ENCODE results near the gene EFHC1. TPM values are rescaled to one million over a fixed set of nuclear protein-coding genes. Genes with fewer than 3 reads are reported as not detected.

Gene EFHC1
- total RNA-seq, 1 experiment from 2014 or later, result 15.5 TPM

- TF ChIP-seq AR (CRISPR knock-in tag; IDR thresholded peaks at IDR 0.05), result no peak
- TF ChIP-seq ZNF263 (CRISPR knock-in tag; IDR thresholded peaks at IDR 0.05; ENCODE audit: low read depth), result no peak
- TF ChIP-seq SOX15 (CRISPR knock-in tag; IDR thresholded peaks at IDR 0.05), result no peak
- TF ChIP-seq NFYB (CRISPR knock-in tag; conservative IDR thresholded peaks at IDR 0.05; ENCODE audit: low read depth), result no peak
- TF ChIP-seq CBFB (CRISPR knock-in tag; IDR thresholded peaks at IDR 0.05; ENCODE audit: low read depth), result no peak
Measured at GRCh38 chr6:52513464-52513863, 93.3 kb downstream of the EFHC1 start (continued).

GRCh38 chr6:52513896-52514295 lies 93.8 kb downstream of the EFHC1 start:
- Mint-ChIP-seq H3K27me3 (ENCODE audit: low read depth) (no peaks in the 10 kb centered on the region), H3K27ac (0 out of 2 replicates have a peak overlapping the region, but pooled peaks have one; percentile 53), H3K4me3 (no peak overlapping the region), H3K36me3 (peaks cover 31% of the 10 kb centered on the region), H3K9me3 (no peaks in the 10 kb centered on the region), H3K4me1 (peaks cover 65% of the 10 kb centered on the region)
- TF ChIP-seq ATF6 (CRISPR knock-in tag; IDR thresholded peaks at IDR 0.05) (no peak), SP1 (CRISPR knock-in tag; conservative IDR thresholded peaks at IDR 0.05) (no peak), ESRRA (CRISPR knock-in tag; IDR thresholded peaks at IDR 0.05; ENCODE audit: borderline replicate concordance) (no peak), ATF1 (CRISPR knock-in tag; IDR thresholded peaks at IDR 0.05) (no peak), CBFB (CRISPR knock-in tag; IDR thresholded peaks at IDR 0.05; ENCODE audit: low read depth) (no peak), ZNF219 (CRISPR knock-in tag; IDR thresholded peaks at IDR 0.05; ENCODE audit: borderline replicate concordance) (no peak), JUN (CRISPR knock-in tag; IDR thresholded peaks at IDR 0.05) (no peak), ZNF416 (CRISPR knock-in tag; IDR thresholded peaks at IDR 0.05) (no peak), AR (CRISPR knock-in tag; IDR thresholded peaks at IDR 0.05) (no peak)
- TF ChIP-seq, protein P1, sequence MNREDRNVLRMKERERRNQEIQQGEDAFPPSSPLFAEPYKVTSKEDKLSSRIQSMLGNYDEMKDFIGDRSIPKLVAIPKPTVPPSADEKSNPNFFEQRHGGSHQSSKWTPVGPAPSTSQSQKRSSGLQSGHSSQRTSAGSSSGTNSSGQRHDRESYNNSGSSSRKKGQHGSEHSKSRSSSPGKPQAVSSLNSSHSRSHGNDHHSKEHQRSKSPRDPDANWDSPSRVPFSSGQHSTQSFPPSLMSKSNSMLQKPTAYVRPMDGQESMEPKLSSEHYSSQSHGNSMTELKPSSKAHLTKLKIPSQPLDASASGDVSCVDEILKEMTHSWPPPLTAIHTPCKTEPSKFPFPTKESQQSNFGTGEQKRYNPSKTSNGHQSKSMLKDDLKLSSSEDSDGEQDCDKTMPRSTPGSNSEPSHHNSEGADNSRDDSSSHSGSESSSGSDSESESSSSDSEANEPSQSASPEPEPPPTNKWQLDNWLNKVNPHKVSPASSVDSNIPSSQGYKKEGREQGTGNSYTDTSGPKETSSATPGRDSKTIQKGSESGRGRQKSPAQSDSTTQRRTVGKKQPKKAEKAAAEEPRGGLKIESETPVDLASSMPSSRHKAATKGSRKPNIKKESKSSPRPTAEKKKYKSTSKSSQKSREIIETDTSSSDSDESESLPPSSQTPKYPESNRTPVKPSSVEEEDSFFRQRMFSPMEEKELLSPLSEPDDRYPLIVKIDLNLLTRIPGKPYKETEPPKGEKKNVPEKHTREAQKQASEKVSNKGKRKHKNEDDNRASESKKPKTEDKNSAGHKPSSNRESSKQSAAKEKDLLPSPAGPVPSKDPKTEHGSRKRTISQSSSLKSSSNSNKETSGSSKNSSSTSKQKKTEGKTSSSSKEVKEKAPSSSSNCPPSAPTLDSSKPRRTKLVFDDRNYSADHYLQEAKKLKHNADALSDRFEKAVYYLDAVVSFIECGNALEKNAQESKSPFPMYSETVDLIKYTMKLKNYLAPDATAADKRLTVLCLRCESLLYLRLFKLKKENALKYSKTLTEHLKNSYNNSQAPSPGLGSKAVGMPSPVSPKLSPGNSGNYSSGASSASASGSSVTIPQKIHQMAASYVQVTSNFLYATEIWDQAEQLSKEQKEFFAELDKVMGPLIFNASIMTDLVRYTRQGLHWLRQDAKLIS (CRISPR knock-in tag; IDR thresholded peaks at IDR 0.05; ENCODE audit: borderline replicate concordance), result no peak
- TF ChIP-seq, protein P2, sequence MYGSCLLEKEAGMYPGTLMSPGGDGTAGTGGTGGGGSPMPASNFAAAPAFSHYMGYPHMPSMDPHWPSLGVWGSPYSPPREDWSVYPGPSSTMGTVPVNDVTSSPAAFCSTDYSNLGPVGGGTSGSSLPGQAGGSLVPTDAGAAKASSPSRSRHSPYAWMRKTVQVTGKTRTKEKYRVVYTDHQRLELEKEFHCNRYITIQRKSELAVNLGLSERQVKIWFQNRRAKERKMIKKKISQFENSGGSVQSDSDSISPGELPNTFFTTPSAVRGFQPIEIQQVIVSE (CRISPR knock-in tag; IDR thresholded peaks at IDR 0.05; ENCODE audit: borderline replicate concordance), result no peak
- no peak for ATAC-seq
- no peak for DNase-seq (ENCODE audit: low spot score)
- POLR2A ChIA-PET, result no interaction called here
- CTCF ChIA-PET, result interaction anchor here (1.4 kb wide), 1 partner anchor 94 kb away, joined by 4 read pairs; the partner anchor contains the start of gene EFHC1

All from WTC11 (cell line).